MM.1S (cell line): ENCODE data around the gene FGGY.

Experiments
- DNase-seq: peaks from one replicate; pipeline ENCODE4 v3.0.0-alpha.2; 2015
- H2AFZ ChIP-seq: fragments of 300-600 bp; sonication (generic); 2 replicates; pipeline ENCODE4 v1.6.0; 2016; ENCODE audit warnings: antibody characterized with exemption, low read length
- H3F3A ChIP-seq: fragments of 300-600 bp; sonication (generic); 2 replicates; pipeline ENCODE4 v1.6.1; 2016; ENCODE audit warnings: mild to moderate bottlenecking, antibody characterized with exemption, low read length, moderate library complexity, mixed read lengths; ENCODE audit not compliant: insufficient read depth
- H3K27ac ChIP-seq: fragments of 300-600 bp; sonication (generic); 2 replicates; pipeline ENCODE4 v1.5.1; 2016; ENCODE audit warnings: mild to moderate bottlenecking, low read length
- H3K27me3 ChIP-seq: fragments of 300-600 bp; sonication (generic); replicated peaks from 2 replicates; pipeline ENCODE4 v1.6.0; 2016; ENCODE audit warnings: low read length; ENCODE audit not compliant: insufficient read depth
- H3K36me3 ChIP-seq: fragments of 300-600 bp; sonication (generic); replicated peaks from 2 replicates; pipeline ENCODE4 v1.6.1; 2016; ENCODE audit warnings: mild to moderate bottlenecking, low read length, mixed read lengths; ENCODE audit not compliant: insufficient read depth
- H3K4me1 ChIP-seq: fragments of 300-600 bp; sonication (generic); 2 replicates; pipeline ENCODE4 v1.6.1; 2016; ENCODE audit warnings: low read length, mixed read lengths
- H3K4me2 ChIP-seq: fragments of 300-600 bp; sonication (generic); 2 replicates; pipeline ENCODE4 v1.6.0; 2016; ENCODE audit warnings: low read depth, low read length
- H3K4me3 ChIP-seq: fragments of 300-600 bp; sonication (generic); 2 replicates; pipeline ENCODE4 v1.5.1; 2016; ENCODE audit warnings: low read length, mixed read lengths
- H3K79me2 ChIP-seq: fragments of 300-600 bp; sonication (generic); 2 replicates; pipeline ENCODE4 v1.6.1; 2016; ENCODE audit warnings: mixed run types, low read length, mixed read lengths
- H3K9ac ChIP-seq: fragments of 300-600 bp; sonication (generic); 2 replicates; pipeline ENCODE4 v1.6.1; 2016; ENCODE audit warnings: low read length, mixed read lengths
- H3K9me2 ChIP-seq: fragments of 300-600 bp; sonication (generic); replicated peaks from 2 replicates; pipeline ENCODE4 v1.6.1; 2016; ENCODE audit warnings: mild to moderate bottlenecking, low read length, mixed read lengths; ENCODE audit not compliant: insufficient read depth
- H3K9me3 ChIP-seq: fragments of 300-600 bp; sonication (generic); replicated peaks from 2 replicates; pipeline ENCODE4 v1.6.1; 2016; ENCODE audit warnings: mild to moderate bottlenecking, low read length, mixed read lengths; ENCODE audit not compliant: insufficient read depth
- H4K20me1 ChIP-seq: fragments of 300-600 bp; sonication (generic); 2 replicates; pipeline ENCODE4 v1.6.1; 2016; ENCODE audit warnings: mild to moderate bottlenecking, low read length, moderate library complexity, mixed read lengths; ENCODE audit not compliant: insufficient read depth
- EZH2 ChIP-seq: fragments of 300-600 bp; sonication (generic); optimal IDR thresholded peaks from 2 replicates; pipeline ENCODE3; 2017; ENCODE audit warnings: low read depth, mild to moderate bottlenecking, antibody characterized with exemption, low read length, mixed read lengths
- EZH2phosphoT487 ChIP-seq: fragments of 300-600 bp; sonication (generic); IDR thresholded peaks from 2 replicates; pipeline ENCODE4 v1.6.1; 2018; ENCODE audit warnings: antibody characterized with exemption, low read length
- TF ChIP-seq, protein P1 (sequence below): fragments of 300-600 bp; sonication (generic); IDR thresholded peaks from 2 replicates; pipeline ENCODE4 v1.5.1; 2016; ENCODE audit warnings: antibody characterized with exemption, low read length, mixed read lengths

The FGGY gene

DNA sequence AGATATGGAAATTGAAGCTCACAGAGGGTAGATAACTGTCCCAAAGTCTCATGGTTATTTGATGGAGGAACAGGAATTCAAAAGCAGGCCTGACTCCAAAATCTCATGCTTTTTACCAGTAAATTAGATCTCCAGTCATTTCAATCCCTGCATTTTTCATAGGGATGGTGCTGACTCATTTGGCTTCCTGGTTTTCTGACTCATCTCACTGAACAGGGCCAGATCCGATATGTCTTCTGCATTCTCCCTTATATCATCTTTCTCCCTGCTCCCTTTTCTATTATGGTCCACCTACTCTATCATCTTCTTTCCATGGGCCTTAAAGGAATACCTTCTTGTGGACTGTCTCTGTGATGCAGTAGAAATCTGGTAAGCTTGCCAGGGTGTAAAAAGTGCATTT lies 187.2 kb downstream of the FGGY start:
- Histone ChIP-seq H3K79me2 (no peaks in the 10 kb centered on the region), H3K4me3 (no peak overlapping the region; the same call in 1 of the 2 replicates), H3K9ac (no peak overlapping the region), H3F3A (peaks cover 7% of the 10 kb centered on the region), H3K36me3 (no peaks in the 10 kb centered on the region), H4K20me1 (no peaks in the 10 kb centered on the region), H3K9me2 (no peaks in the 10 kb centered on the region), H2AFZ (peak overlapping the region; percentile 25; the same call in 1 of the 2 replicates), H3K9me3 (no peaks in the 10 kb centered on the region), H3K27me3 (no peaks in the 10 kb centered on the region), H3K27ac (no peak overlapping the region), H3K4me2 (peak overlapping the region; percentile 58), H3K4me1 (peaks cover 37% of the 10 kb centered on the region)
- TF ChIP-seq EZH2phosphoT487 (no peak), EZH2 (no peak)
- TF ChIP-seq, protein P1, sequence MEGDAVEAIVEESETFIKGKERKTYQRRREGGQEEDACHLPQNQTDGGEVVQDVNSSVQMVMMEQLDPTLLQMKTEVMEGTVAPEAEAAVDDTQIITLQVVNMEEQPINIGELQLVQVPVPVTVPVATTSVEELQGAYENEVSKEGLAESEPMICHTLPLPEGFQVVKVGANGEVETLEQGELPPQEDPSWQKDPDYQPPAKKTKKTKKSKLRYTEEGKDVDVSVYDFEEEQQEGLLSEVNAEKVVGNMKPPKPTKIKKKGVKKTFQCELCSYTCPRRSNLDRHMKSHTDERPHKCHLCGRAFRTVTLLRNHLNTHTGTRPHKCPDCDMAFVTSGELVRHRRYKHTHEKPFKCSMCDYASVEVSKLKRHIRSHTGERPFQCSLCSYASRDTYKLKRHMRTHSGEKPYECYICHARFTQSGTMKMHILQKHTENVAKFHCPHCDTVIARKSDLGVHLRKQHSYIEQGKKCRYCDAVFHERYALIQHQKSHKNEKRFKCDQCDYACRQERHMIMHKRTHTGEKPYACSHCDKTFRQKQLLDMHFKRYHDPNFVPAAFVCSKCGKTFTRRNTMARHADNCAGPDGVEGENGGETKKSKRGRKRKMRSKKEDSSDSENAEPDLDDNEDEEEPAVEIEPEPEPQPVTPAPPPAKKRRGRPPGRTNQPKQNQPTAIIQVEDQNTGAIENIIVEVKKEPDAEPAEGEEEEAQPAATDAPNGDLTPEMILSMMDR = no peak
- no peak for DNase-seq

DNA sequence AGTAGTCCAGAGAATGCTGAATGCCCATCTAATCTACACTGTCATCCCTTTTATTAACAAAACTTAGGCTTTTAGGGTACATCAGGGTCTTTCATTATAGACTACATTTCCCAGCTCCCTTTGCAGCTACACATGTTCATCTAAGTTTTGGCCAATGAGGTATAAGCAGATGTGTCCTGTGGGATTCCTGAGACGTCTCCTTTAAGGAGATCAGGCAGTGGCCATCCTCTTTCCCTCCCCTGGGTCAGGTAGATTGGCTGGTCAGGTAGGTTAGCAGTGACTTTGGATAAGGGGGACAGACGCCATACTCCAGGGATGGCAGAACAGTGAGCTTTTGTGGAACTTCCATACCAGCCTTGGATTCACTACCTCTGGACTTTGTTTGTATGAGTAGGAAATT lies 188.3 kb downstream of the FGGY start:
- H3K9me3 ChIP-seq = no peaks in the 10 kb centered on the region
- DNase-seq = no peak
- H3K4me3 ChIP-seq = no peak overlapping the region
- TF ChIP-seq, protein P1 = no peak
- TF ChIP-seq EZH2phosphoT487 (no peak), EZH2 (no peak)
- H3K79me2 ChIP-seq = no peaks in the 10 kb centered on the region
- H2AFZ ChIP-seq = no peak overlapping the region
- no peaks in the 10 kb centered on the region for H3K36me3 ChIP-seq
- no peaks in the 10 kb centered on the region for H3K9me2 ChIP-seq
- H3K4me2 ChIP-seq = no peak overlapping the region
- peaks cover 37% of the 10 kb centered on the region for H3K4me1 ChIP-seq
- no peak overlapping the region for H3K9ac ChIP-seq
- peaks cover 7% of the 10 kb centered on the region for H3F3A ChIP-seq
- H4K20me1 ChIP-seq = no peaks in the 10 kb centered on the region
- H3K27ac ChIP-seq = no peak overlapping the region
- H3K27me3 ChIP-seq = no peaks in the 10 kb centered on the region

DNA sequence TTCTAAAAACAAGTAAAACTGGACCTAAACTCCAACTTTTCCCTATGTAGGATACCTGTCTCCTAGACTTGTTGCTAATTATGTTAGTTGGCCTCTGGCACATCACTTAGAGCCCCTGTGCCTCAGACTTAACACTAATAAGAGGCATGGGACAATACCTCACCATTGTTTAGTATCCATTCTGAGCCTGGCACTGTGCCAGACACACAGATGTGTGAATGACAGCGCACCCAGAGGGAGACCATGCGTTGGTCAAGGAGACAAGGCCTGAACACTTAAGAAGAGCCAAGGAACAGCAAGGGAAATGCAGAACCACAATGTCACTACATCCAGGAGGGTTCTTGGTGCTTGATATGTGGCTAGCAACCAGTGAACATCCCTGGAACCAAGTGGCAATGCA lies 189.1 kb downstream of the FGGY start:
- H3K9ac ChIP-seq = no peak overlapping the region
- TF ChIP-seq, protein P1 = no peak
- no peak for TF ChIP-seq EZH2phosphoT487
- no peak for TF ChIP-seq EZH2
- no peaks in the 10 kb centered on the region for H3K79me2 ChIP-seq
- H3K27ac ChIP-seq = no peak overlapping the region
- H3K4me3 ChIP-seq = no peak overlapping the region
- H3K36me3 ChIP-seq = no peaks in the 10 kb centered on the region
- no peaks in the 10 kb centered on the region for H4K20me1 ChIP-seq
- H3K4me1 ChIP-seq = peaks cover 37% of the 10 kb centered on the region
- DNase-seq = no peak
- no peaks in the 10 kb centered on the region for H3K27me3 ChIP-seq
- no peaks in the 10 kb centered on the region for H3K9me3 ChIP-seq
- peaks cover 7% of the 10 kb centered on the region for H3F3A ChIP-seq
- no peak overlapping the region for H3K4me2 ChIP-seq
- no peak overlapping the region for H2AFZ ChIP-seq
- H3K9me2 ChIP-seq = no peaks in the 10 kb centered on the region
